IMR-90 (cell line): Measurements from ENCODE around the gene CMIP.

Experiments
- BHLHE40 ChIP-seq: fragments of 150-350 bp; IDR thresholded peaks from 2 replicates; pipeline ENCODE4 v1.6.1; 2016; ENCODE audit warnings: mild to moderate bottlenecking, low read depth, low read length
- CEBPB ChIP-seq: IDR thresholded peaks from 2 replicates; pipeline ENCODE4 v1.6.1; 2012; ENCODE audit warnings: low read depth, low read length, improper control_type of control experiment
- CHD1 ChIP-seq: IDR thresholded peaks from 2 replicates; pipeline ENCODE4 v1.6.1; 2012; ENCODE audit warnings: low read depth, low read length, improper control_type of control experiment
- CTCF ChIP-seq: conservative IDR thresholded peaks from 2 replicates; pipeline ENCODE4 v1.5.1; 2012; ENCODE audit warnings: mild to moderate bottlenecking, low read depth, low read length, improper control_type of control experiment
- ELK1 ChIP-seq: fragments of 150-350 bp; IDR thresholded peaks from 2 replicates; pipeline ENCODE4 v1.6.1; 2016; ENCODE audit warnings: low read depth, mild to moderate bottlenecking, low read length, moderate library complexity, borderline replicate concordance
- FOS ChIP-seq: fragments of 150-350 bp; IDR thresholded peaks from 2 replicates; pipeline ENCODE4 v1.6.1; 2016; ENCODE audit warnings: low read depth, low read length
- MAFK ChIP-seq: IDR thresholded peaks from 2 replicates; pipeline ENCODE4 v1.6.1; 2012; ENCODE audit warnings: low read depth, low read length, improper control_type of control experiment
- MAZ ChIP-seq: IDR thresholded peaks from 2 replicates; pipeline ENCODE4 v1.6.1; 2012; ENCODE audit warnings: low read depth, mild to moderate bottlenecking, low read length, improper control_type of control experiment, moderate library complexity, borderline replicate concordance
- MXI1 ChIP-seq: IDR thresholded peaks from 2 replicates; pipeline ENCODE4 v1.6.1; 2012; ENCODE audit warnings: low read depth, mild to moderate bottlenecking, low read length, moderate library complexity, borderline replicate concordance
- NFE2L2 ChIP-seq: fragments of 150-350 bp; IDR thresholded peaks from 2 replicates; pipeline ENCODE4 v1.6.1; 2016; ENCODE audit warnings: low read depth, mild to moderate bottlenecking, low read length
- POLR2A ChIP-seq: IDR thresholded peaks from 2 replicates; pipeline ENCODE4 v1.6.1; 2012; ENCODE audit warnings: mild to moderate bottlenecking, low read depth, low read length
- RAD21 ChIP-seq: IDR thresholded peaks from 2 replicates; pipeline ENCODE4 v1.6.1; 2012; ENCODE audit warnings: low read length, improper control_type of control experiment
- RCOR1 ChIP-seq: IDR thresholded peaks from 2 replicates; pipeline ENCODE4 v1.6.1; 2012; ENCODE audit warnings: mild to moderate bottlenecking, low read length, improper control_type of control experiment; ENCODE audit not compliant: insufficient replicate concordance
- SMC3 ChIP-seq: fragments of 150-350 bp; IDR thresholded peaks from 2 replicates; pipeline ENCODE4 v1.6.1; 2016; ENCODE audit warnings: low read depth, mild to moderate bottlenecking, antibody characterized with exemption, low read length, moderate library complexity

- TF ChIP-seq CTCF, result no peak
- TF ChIP-seq RAD21, result no peak
- TF ChIP-seq BHLHE40, result no peak
- no peak for TF ChIP-seq POLR2A
- TF ChIP-seq SMC3, result no peak
- no peak for TF ChIP-seq CHD1
- no peak for TF ChIP-seq RCOR1
- TF ChIP-seq FOS, result no peak
- no peak for TF ChIP-seq ELK1
- TF ChIP-seq MXI1, result no peak
- TF ChIP-seq CEBPB, result no peak
- no peak for TF ChIP-seq MAFK
- TF ChIP-seq MAZ, result no peak
- TF ChIP-seq NFE2L2, result no peak
Observed at GRCh38 chr16:81687131-81687456, 242.5 kb downstream of the CMIP start.
